Right lobe of liver (tissue), 4 donors: ENCODE data around the gene SPON1.

ENCODE experiments used
- POLR2A ChIP-seq: fragments of 450-650 bp; IDR thresholded peaks from one replicate; pipeline ENCODE4 v1.6.1; 2017; ENCODE audit warnings: antibody characterized with exemption, mild to moderate bottlenecking
- TF ChIP-seq, protein P1 (sequence below), 4 donors: fragments of 200-600 bp in 3 of 4; fragments of 450-650 bp in 1 of 4; IDR thresholded peaks; one replicate each; pipeline versions ENCODE4 v1.5.1 to v1.8.0; 2016 to 2022; ENCODE audit warnings: antibody characterized with exemption in 4 of 4, mild to moderate bottlenecking in 2 of 4
- donor health status: DM: no; HTN: no; CAD: no.
- donor health status: DM: no; HTN: no; CAD: no.
- donor health status: DM: no; HTN: yes; CAD: no.

DNA sequence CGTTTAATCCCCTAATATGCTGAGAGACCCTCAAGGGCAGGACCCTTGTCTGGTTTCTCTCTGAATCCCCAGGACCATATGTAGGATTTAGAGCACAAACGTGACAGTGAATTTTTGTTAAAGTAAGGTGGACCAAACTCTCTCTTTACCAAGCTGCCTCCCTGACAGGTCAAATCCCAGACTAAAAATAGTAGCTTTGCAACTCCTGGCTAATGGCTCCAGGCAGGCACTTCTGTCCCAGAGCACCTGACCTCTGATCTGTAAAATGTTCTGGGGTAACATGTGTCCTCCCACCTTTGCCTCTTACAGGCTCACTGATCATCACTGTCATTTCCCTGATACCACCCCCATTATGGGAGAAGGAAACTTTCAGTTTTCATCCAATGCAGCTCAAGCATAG is 152.3 kb downstream of the SPON1 start:
- TF ChIP-seq, protein P1, sequence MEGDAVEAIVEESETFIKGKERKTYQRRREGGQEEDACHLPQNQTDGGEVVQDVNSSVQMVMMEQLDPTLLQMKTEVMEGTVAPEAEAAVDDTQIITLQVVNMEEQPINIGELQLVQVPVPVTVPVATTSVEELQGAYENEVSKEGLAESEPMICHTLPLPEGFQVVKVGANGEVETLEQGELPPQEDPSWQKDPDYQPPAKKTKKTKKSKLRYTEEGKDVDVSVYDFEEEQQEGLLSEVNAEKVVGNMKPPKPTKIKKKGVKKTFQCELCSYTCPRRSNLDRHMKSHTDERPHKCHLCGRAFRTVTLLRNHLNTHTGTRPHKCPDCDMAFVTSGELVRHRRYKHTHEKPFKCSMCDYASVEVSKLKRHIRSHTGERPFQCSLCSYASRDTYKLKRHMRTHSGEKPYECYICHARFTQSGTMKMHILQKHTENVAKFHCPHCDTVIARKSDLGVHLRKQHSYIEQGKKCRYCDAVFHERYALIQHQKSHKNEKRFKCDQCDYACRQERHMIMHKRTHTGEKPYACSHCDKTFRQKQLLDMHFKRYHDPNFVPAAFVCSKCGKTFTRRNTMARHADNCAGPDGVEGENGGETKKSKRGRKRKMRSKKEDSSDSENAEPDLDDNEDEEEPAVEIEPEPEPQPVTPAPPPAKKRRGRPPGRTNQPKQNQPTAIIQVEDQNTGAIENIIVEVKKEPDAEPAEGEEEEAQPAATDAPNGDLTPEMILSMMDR (IDR thresholded peaks at IDR 0.05): no peak
- no peak for TF ChIP-seq POLR2A
